HG03442 (cell line): Measurements from ENCODE around the gene SNRPB2.

Source experiments
- ATAC-seq: cut with Tn5 transposase; IDR thresholded peaks from one replicate; pipeline ENCODE4 v1.9.1; 2021; ENCODE audit warnings: mild to moderate bottlenecking, moderate library complexity; ENCODE audit not compliant: unreplicated experiment

Gene SNRPB2

DNA sequence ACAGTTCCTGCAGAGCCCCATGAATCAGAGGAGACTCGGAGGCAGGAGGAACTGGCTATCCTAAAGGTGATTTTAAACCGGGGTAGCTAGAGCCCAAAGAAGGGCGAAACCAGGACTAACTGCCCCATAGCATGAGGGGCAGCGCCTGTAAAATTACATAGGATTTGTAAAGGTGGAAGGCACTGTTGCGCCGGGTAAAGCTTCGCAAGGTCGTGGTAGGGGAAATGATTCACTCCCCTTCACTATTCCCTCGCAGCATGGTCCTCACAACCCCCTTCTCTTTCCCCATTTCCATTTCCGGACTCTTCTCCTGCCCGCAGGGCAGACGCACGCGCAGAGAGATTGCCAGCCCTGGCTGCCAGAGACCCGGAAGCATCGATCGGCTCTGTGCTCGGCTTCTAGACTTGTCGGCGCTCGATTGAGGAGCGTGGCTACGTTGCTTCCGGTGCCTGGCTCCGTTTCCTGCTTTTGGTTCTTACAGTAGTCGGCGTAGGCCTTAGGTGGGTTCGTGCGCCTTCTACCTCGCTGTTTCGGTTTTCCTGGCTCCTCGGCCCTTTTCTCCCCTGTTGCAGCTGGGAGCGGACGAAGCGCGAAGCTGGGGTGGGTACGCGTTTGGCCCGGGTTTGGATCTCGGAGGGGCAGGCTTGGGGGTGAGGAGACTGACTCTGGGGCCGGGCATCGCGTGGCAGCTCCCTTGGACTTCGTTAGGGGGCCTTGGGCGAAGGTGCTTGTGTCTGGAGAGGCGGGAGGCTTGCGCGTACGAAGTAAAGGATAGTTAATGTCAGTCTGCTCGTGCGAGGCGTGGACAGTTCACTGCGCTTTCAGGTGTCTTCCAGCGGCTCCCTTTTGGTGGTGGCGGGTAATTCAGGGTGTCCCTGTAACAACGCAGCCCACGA lies at the start of gene SNRPB2:
Gene SNRPB2 (plus strand): TSS at position 462 of the 896 bp plus-strand sequence. CDS start 1,677 bp downstream, outside the sequence.
- ATAC-seq = peak; percentile 99

DNA sequence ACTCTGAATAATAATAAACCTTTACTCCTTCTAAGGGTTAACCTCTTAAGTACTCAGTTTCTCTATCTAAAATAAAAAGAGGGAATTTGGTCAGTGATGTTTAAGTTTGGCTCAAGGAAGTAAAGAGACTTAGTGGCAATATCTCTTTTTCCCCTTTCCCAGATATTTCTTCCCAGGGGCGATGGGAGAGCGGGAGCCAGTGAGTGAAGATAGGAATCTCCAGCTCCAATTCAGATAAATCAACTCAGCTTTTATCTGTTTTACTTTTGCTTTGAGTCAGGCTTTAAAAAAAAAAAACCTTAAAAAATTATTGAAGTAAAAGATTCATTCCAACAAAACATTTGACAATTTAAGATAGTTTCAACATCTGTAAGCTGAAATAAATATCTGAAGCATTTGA lies 45.4 kb upstream of the SNRPB2 start:
- no peak for ATAC-seq

DNA sequence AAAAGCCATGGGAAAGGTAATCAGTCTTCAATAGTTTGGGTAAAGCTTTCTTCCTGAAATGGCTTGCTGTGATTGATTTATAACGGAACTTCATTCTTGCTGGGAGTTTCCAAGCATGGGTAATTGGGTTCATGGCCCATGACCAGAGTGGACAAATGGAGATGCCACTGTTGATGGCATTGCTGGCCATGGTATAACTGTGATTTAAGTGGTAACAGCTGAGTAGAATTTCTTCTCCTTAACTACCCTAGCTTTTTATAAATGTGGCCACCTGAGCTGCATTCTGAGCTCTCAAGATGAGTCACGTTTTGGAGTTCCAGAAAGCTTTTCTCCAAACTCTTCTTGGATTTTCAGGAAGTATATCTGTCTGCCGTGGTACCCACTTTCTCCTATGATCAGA lies 39.9 kb upstream of the SNRPB2 start:
- ATAC-seq = no peak

DNA sequence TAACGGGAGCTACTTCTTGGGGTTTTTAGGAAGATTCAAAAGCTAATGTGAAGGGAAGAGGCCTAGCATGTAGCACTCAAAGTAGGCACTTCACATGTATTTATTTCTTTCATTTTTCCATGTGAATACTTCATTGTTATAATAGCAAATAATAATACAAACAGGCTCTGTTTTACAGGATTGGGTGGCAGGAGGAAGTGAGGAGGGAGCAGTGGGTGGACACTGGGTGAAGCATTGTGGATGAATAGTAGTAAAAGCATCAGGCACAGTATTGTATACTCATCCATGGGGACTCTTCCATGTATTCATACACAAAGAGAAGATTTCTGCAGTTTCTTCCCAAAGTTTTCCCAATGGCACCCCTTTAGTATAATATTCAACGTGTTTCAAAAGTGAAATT lies 38.4 kb upstream of the SNRPB2 start:
- ATAC-seq = no peak

DNA sequence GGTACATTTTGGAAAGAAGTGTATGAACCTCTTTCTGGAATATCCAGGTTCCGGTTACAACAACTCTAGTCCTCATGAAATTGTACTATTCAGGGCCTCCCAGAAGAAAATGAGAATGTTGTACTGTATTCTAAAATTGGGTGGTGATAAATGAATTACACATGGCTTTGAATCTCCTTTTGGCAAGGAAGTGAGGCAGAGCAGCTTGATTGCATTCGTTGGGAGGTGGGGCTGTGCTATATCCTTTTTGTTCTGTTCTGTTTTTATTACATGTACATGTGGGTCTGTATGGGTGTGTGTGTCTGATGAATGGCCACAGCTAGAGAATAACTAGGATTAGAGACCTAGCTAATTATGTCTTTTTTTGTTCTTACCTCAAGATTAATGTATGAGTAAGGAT lies 37.8 kb upstream of the SNRPB2 start:
- ATAC-seq = no peak

DNA sequence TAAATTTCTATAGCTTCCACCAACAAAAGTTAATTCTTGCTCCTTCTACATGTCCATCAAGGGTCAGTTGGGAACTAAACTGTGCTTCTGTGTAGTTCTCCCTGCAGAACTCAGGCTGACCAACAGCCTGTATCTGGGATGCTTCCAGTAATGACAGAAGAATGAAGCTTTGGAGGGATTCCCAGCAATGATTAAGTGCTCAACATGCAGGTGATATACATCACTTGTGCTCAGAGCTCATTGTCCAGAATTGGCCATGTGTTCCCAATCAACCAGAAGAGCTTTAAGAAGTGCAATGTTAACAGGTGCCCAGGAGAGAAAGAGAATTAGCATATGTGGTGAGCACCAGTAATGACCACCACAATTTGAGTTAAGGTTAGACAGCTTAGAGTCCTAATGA lies 37.4 kb upstream of the SNRPB2 start:
- ATAC-seq = no peak

DNA sequence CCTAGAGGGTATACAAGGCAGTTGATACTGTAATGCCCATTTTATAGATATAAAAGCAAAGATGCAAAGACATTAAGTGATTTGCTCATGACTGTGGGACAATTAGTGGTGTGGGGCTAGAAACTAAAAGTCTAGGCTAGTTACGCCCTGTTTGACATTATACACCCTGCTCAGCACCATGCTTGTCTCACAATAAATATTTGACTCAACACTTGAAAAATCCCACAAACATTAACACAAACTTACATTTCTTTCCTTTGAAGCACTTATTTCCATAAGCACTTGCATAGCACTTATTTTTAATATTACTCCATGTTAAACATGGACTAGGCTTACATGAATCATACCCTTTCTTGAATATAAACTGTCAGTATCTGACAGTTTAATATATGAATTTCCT lies 36.5 kb upstream of the SNRPB2 start:
- no peak for ATAC-seq

DNA sequence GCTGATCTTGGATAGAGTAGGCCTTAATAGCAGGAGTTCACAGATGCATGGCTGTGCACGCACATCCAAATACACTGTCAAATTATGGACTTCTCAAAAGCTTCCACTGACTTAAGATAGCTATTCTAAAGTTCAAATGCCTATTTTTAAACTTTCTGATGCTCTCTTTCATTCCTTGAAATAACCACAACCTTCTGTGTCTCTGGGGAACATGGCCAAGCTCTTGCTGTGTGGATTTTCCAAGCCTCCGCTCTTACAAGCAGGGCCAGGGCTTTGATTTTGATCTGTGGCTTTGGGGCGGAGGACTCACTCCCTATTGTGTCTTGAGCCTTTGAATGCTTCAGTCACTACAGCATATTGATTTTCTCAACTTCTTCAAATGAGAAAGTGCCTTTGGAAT lies 35.7 kb upstream of the SNRPB2 start:
- ATAC-seq = no peak

DNA sequence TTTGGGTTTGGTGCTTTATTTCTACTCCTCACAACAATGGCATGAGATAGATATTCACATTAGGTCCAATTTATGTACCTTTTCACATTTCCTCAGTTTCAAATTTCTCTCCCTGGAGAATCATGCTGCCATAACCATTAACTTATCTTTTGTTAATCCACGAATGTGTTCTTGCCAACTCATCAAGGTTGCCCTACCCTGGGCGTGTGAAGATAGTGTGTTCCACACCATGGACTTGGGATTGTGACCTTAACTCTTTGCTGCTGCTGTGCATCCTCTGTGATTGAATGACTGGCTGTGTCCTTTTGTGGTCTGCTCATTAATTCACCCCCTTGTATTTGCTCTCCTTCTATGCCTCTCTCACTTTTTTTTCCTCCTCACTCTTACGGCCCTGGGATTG lies 34.2 kb upstream of the SNRPB2 start:
- ATAC-seq = no peak

DNA sequence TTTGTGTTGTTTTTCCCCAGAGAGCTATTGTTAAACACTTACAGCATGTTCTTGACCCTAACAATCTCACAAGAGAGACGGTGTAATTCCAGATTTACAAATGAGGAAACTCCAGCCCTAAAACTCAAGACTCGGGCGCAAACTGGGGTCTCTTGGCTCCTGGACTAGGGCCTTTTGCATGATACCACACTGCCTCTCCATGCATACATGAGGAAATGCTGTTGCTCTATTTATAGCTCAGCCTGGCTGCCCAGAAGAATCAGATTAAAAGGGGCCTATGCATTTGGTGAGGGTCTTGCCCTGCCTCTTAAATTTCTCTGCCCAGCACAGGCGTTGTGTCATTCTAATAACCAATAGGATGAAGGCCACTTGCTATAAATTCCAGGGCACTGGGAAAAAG lies 30.5 kb upstream of the SNRPB2 start:
- no peak for ATAC-seq

DNA sequence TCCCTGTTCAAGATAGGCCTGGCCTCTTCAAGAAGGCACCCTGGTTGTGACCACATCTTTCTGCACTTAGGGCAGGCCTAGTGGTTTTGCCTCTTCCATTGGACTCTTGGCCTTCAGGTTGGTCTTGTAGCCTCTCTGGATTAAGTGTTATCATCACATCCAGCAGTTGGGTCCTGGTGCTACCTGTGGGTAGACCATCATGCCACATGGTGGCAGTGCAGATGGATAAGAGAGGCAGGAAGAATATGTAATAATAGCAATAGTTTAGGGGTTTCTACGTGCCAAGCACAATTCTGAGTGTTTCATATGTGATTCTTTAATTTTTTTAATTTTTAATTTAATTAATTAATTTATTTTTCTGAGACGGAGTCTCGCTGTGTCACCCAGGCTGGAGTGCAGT lies 28.5 kb upstream of the SNRPB2 start:
- ATAC-seq = no peak

DNA sequence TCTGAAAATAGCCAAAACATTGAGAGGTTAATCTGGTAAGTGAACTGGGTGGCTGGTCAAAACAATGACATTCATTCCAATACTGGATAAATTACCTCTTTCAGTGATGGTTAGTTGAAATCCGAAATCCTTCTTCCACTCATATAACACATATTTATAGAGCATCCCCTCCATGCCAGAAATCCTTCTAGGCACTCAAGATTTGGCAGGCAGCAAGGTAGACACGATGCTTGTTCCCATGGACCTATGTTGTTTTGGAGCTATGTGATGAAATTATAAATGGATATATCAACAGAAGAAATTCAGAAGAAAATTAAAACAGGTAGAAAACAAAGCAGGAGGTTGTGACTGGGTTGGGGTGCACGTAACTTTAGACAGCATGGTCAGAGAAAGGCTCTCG lies 26.3 kb upstream of the SNRPB2 start:
- no peak for ATAC-seq

DNA sequence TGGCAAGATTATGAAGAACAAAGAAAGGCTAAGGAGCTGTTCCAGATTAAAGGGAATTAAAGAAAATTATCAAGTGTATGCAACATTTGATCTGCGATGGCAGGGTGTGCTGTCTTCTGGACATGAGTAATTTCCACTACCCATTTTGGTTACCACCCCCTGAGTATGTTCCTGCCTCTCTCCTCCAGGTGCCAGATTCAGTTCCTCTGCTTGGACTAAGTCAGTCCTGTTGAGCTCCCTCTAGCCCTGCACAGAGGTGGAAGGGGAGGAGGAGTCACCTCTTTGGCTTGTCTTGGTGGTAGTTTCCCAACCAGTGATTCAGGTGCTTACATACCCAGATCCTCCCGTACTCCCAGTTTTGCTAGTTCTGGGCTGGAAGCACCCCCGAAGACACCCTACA lies 22.2 kb upstream of the SNRPB2 start:
- peak; percentile 64 for ATAC-seq

DNA sequence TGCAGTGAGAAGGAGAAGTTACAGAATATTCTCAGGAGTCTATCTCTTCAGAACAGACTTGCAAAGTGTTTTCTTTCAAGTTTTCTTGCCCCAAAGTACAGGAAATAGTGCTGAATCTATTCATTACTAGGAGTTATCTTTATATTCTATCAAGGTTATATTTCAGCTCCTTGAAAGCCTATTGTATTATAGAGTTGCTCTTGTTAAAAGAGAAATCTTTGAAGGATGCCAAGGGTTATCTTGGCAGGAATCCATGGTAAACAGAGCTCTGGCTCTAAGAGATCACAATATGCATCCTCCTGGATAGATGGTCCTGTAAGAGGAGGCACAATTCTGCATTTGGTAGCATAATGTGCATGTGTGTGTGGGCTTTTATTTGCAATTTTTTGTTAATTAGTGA lies 21.2 kb upstream of the SNRPB2 start:
- ATAC-seq = no peak

DNA sequence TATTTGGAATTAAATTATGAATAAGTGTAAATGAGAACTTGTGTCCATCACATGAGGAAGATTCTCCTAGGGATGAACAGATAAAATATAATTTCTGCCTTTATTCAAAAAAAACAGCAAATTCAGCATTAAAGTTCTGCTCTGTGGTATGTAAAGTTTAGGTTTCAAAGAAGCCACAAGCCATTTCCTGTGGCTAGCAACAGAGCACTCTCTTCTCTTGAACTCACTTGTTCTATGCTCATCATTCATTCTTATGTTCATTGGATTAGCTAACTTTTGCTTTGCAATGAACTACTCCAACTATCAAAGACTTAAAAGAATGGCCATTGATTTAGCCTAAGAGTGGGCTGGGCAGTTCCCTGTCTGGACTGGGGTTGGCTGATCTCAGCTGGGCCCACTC lies 20.8 kb upstream of the SNRPB2 start:
- ATAC-seq = peak; percentile 85

DNA sequence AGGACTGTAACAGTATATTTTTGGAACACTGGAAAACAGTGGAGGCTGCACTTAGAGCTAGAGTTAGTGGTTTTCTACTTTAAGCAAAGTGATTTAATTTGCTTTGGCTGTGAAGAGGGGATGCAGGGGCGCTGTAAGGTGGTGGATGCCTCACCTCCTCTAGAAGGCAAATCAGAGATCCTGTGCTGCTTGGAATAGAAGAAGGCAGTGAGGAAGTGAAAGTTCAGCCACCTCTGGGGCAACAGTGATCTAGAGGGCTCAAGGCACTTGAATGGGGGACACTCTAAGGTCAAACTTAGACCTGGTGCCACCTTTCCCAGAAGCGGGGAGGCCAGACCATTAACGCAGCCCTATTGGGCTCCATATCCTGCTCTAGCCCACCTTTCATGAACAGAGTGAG lies 19.0 kb upstream of the SNRPB2 start:
- ATAC-seq = no peak

DNA sequence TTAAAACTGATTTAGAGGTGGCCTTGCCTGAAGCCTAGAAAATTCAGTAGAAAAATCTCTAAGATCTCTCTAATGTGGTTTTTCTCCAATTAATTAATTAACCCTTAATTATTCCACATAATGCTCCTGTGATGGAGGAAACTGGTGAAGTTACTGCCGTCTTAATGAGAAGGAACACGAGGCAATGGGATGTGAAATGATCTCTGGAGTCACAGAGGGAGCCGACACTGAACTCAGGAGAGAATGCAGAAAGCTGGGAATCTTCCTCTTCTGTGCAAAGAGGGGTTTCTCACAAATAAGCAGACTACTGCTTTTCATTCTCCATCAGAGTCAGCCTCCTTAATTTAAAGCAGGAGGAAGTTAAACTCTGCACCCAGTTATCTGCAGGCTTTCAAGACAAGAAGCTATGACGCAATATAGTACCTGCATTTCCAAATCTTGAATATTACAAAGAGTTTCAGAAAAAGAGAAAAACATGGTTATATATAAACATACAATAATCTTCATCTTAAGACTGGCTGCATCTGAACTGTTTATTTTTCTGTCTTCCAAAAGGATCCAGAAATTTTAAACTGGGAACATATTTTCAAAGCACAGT lies 18.1 kb upstream of the SNRPB2 start:
- ATAC-seq = no peak

DNA sequence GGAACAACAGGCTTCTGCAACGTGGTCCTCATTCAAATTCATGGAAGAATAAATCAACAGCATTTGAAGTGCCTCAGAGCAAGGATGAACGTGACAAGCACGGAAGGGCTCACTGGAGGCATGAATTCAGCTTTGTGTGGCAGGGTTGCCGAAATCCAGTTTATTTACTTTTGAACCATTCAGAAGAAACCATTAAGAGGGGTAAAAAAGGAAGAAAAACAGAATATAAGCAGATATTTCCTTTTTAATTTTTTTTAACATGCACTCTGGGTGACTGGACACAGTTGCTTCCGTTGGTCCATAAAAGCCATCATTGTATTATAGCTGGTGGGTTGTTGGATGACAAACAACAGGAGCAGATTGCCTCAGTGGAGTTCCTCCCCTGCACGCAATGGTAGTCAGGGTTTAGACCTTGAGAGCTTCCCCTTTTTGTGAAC lies 17.3 kb upstream of the SNRPB2 start:
- no peak for ATAC-seq

DNA sequence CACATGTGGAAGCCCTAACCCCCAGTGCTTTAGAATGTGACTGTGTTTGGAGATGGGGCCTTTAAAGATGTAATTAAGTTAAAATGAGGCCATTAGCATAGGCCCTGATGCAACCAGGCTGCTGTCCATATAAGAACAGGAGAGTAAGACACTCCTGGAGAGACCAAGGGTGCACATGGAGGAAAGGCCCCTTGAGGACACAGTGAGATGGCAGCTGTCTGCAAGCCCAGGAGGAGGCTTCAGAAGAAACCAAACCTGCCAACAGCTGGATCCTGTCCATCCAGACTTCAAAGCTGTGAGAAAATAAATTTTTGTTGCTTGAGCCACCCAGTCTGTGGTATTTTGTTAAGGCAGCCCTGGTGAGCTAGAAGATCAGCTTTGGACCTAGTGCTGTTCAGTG lies 16.8 kb upstream of the SNRPB2 start:
- no peak for ATAC-seq

DNA sequence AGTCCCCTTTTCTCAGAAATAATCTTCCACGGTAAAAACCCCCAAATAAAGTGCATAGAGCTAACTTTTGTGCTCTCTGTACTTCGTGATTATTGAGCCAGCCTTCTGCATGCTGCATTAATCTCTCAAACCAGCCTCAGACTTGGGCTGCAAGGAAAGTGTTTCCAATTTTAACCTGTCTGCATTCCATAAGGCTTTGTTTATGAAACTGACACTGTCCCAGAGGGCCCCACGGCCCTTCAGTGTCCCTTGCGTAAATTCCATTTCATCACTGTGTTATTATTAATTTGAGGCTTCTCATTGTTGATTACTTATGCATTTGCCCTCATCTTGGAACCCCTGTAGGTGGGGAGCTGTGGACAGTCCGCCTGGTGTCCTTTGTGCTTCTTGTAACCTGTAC lies 15.6 kb upstream of the SNRPB2 start:
- ATAC-seq = no peak

DNA sequence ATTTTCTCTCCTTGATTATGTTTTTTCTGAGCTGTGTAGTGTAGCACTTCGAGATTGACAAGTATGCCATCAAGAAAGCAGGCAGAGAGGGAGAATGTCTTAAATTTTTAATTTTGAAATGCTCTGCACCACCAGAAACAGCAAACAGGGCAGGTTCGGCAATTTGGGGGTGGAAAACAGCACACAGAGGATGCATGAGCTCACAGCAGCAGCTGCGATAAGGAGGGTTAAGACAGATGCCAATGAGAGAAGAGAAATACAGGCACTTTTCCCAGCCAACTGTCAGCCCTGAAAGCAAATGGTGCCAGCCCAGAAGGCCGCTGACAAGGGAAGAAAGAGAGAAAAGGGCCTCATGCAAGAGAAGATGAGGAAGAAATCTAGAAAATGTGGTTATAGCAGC lies 15.1 kb upstream of the SNRPB2 start:
- no peak for ATAC-seq

DNA sequence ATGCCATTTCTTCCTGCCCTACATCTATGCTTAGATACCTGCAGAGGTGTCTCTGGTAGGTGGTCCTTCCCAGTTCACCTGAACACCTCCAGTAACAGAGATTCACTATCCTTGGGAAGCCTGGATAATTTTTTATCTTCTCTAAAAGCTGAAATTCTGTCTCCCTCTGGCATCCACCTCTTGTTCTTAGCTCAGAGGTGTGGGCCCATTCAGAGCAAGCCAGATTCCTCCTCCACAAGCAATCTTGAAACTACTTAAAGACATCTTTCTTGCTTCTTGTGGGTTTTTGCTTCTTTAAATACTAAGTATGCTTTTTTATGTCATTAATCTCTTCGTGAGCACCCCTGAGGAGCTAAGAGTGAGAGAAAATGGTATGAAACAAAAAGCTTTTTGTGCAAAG lies 10.4 kb upstream of the SNRPB2 start:
- ATAC-seq = no peak

DNA sequence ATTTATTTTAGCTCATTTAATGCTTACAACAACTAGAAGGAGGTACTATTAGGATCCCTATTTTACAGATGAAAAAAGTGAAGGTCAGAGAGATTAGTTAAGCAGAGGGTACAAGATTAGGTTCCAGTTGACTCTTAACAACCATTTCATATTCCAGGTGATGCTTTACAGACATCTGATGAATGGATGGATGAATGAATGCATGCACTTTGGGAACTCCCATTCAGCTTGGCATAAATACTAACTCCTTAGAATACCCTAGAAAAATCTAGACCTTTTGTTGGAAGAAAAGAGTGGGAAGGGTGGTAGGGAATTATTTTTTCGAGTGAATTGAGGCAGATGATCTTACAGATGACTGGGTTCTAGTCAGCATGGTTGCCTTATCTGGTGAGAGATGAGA lies 746 bp upstream of the SNRPB2 start:
- ATAC-seq = no peak
